OCI-LY1 (cell line): ENCODE data around the gene CDC25B.

Source experiments
- EZH2 ChIP-seq: fragments of 200-600 bp; sonication (generic), shearing (Covaris generic); IDR thresholded peaks from 2 replicates; pipeline ENCODE4 v1.8.0; 2017; ENCODE audit warnings: borderline replicate concordance, mixed run types, mild to moderate bottlenecking, antibody characterized with exemption, low read length, moderate library complexity, mixed read lengths
- TF ChIP-seq, protein P1 (sequence below): fragments of 200-600 bp; sonication (generic), shearing (Covaris generic); IDR thresholded peaks from 2 replicates; pipeline ENCODE4 v1.5.1; 2017; ENCODE audit warnings: mild to moderate bottlenecking, antibody characterized with exemption, low read length, moderate library complexity, mixed read lengths

DNA sequence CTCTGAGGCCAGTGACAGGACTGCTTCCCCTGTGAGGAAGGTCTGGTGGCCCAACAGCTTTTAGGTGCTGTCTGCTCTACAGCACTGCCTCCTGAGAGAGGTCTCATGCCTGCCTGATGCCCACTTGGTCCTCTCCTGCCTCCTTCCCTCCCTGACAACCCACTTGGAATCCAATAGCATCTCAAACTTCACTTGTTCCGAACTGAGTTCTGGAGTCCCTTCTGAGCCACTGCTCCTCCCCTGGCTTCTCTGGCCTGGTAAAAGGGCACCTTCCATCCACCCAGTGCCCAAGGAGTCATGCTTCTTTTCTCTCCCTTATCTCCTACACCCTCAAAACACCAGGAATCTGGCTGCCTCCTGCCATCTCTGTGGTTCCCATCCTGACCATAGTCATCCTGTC is 52.5 kb downstream of the CDC25B start:
- TF ChIP-seq, protein P1, sequence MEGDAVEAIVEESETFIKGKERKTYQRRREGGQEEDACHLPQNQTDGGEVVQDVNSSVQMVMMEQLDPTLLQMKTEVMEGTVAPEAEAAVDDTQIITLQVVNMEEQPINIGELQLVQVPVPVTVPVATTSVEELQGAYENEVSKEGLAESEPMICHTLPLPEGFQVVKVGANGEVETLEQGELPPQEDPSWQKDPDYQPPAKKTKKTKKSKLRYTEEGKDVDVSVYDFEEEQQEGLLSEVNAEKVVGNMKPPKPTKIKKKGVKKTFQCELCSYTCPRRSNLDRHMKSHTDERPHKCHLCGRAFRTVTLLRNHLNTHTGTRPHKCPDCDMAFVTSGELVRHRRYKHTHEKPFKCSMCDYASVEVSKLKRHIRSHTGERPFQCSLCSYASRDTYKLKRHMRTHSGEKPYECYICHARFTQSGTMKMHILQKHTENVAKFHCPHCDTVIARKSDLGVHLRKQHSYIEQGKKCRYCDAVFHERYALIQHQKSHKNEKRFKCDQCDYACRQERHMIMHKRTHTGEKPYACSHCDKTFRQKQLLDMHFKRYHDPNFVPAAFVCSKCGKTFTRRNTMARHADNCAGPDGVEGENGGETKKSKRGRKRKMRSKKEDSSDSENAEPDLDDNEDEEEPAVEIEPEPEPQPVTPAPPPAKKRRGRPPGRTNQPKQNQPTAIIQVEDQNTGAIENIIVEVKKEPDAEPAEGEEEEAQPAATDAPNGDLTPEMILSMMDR: no peak
- no peak for TF ChIP-seq EZH2
